Thymus (tissue), 11 donors: ENCODE data around the gene HOXA11. TPM values are rescaled to one million over a fixed set of nuclear protein-coding genes. Genes with fewer than 3 reads are reported as not detected.
A peak's percentile ranks its signal among the peaks of the same experiment; 100 is the strongest.

Experiments used
- DNase-seq, 9 donors: peaks; one replicate each; pipeline ENCODE4 v3.0.0-alpha.2; 2013; ENCODE audit warnings: low spot score in 9 of 9, low read depth in 6 of 9, missing footprints in 1 of 9
- H3K27ac ChIP-seq, 2 donors: one replicate each; pipeline ENCODE4 v1.5.1; 2013; ENCODE audit warnings: control low read depth in 1 of 2, low read depth in 1 of 2, low read length in 1 of 2, mild to moderate bottlenecking in 1 of 2, moderate library complexity in 1 of 2
- H3K27me3 ChIP-seq, 2 donors: one replicate each; pipeline ENCODE4 v1.5.1; 2013; ENCODE audit warnings: low read length in 1 of 2; ENCODE audit not compliant: control insufficient read depth in 2 of 2, insufficient read depth in 1 of 2
- H3K36me3 ChIP-seq, 2 donors: one replicate each; pipeline ENCODE4 v1.5.1; 2013; ENCODE audit warnings: low read length in 1 of 2, mild to moderate bottlenecking in 1 of 2, moderate library complexity in 1 of 2; ENCODE audit not compliant: control insufficient read depth in 2 of 2, insufficient read depth in 2 of 2
- H3K4me1 ChIP-seq, 2 donors: one replicate each; pipeline ENCODE4 v1.5.1; 2013; ENCODE audit warnings: low read length in 2 of 2; ENCODE audit not compliant: control insufficient read depth in 2 of 2, insufficient read depth in 2 of 2
- H3K4me3 ChIP-seq, 2 donors: one replicate each; pipeline ENCODE4 v1.5.1; 2013; ENCODE audit warnings: low read length in 2 of 2, control low read depth in 1 of 2, mild to moderate bottlenecking in 1 of 2
- H3K9me3 ChIP-seq, 2 donors: one replicate each; pipeline ENCODE4 v1.5.1; 2013; ENCODE audit warnings: low read length in 1 of 2, mild to moderate bottlenecking in 1 of 2; ENCODE audit not compliant: control insufficient read depth in 2 of 2, insufficient read depth in 1 of 2
- WGBS: extraction: QIAGEN DNeasy Blood & Tissue Kit; methylation state at CpG from one replicate; pipeline ENCODE4 v1.1.7; 2013; 5-methylcytosine and 5-hydroxymethylcytosine counted together
- polyA plus RNA-seq: library from polyadenylated mRNA; stranded (reverse); fragments of 200-250 nt; gene quantifications from one replicate; pipeline ENCODE4 v1.2.3, GENCODE V29; 2013
- total RNA-seq: library from RNA; stranded (reverse); fragments of 120-200 nt; gene quantifications from one replicate; pipeline ENCODE4 v1.2.4, GENCODE V29; 2013
- donor health status: healthy.

Gene HOXA11
- total and polyA plus RNA-seq, 2 donors, result under 0.01 TPM; not detected in 1

- WGBS, result 39% methylated on average over 9 of the region's 9 CpGs
- Histone ChIP-seq H3K4me3 (no peak overlapping the region), H3K27me3 (peaks cover 77 to 98% of the 10 kb centered on the region in 2 donors), H3K36me3 (no peaks in the 10 kb centered on the region), H3K9me3 (peaks cover 0 to 6% of the 10 kb centered on the region in 2 donors), H3K27ac (no peak overlapping the region), H3K4me1 (peaks cover 9% of the 10 kb centered on the region in 2 donors)
- DNase-seq, result no peak
Measured at GRCh38 chr7:27194686-27195379, 9.8 kb upstream of the HOXA11 start.

- Histone ChIP-seq H3K4me1 (peaks cover under 1 to 7% of the 10 kb centered on the region in 2 donors), H3K9me3 (peaks cover 0 to 11% of the 10 kb centered on the region in 2 donors), H3K4me3 (no peak overlapping the region), H3K27me3 (peaks cover 77 to 100% of the 10 kb centered on the region in 2 donors), H3K36me3 (no peaks in the 10 kb centered on the region), H3K27ac (no peak overlapping the region)
- 31% methylated on average over 2 of the region's 2 CpGs for WGBS
- DNase-seq, result no peak
Measured at GRCh38 chr7:27194002-27194352, 8.9 kb upstream of the HOXA11 start.

- 11% methylated on average over 29 of the region's 29 CpGs for WGBS
- Histone ChIP-seq H3K4me3 (no peak overlapping the region), H3K27ac (no peak overlapping the region), H3K4me1 (peaks cover 0 to 12% of the 10 kb centered on the region in 2 donors), H3K36me3 (no peaks in the 10 kb centered on the region), H3K27me3 (peaks cover 75 to 100% of the 10 kb centered on the region in 2 donors), H3K9me3 (peaks cover 0 to 15% of the 10 kb centered on the region in 2 donors)
- no peak for DNase-seq
Measured at GRCh38 chr7:27193335-27194001, 8.4 kb upstream of the HOXA11 start.

- Histone ChIP-seq H3K4me1 (peaks cover 0 to 19% of the 10 kb centered on the region in 2 donors), H3K9me3 (peaks cover 0 to 15% of the 10 kb centered on the region in 2 donors), H3K36me3 (no peaks in the 10 kb centered on the region), H3K27ac (no peak overlapping the region), H3K4me3 (peak overlapping the region in 1 of 2 donors; percentile 29), H3K27me3 (peaks cover 68 to 100% of the 10 kb centered on the region in 2 donors)
- 2% methylated on average over 78 of the region's 78 CpGs for WGBS
- DNase-seq, result no peak
Measured at GRCh38 chr7:27192546-27193334, 7.7 kb upstream of the HOXA11 start.

- WGBS, result 12% methylated on average over 42 of the region's 42 CpGs
- no peaks in the 10 kb centered on the region for H3K36me3 ChIP-seq
- peak overlapping the region in 1 of 2 donors; percentile 29 for H3K4me3 ChIP-seq
- H3K27me3 ChIP-seq, result peaks cover 70 to 100% of the 10 kb centered on the region in 2 donors
- H3K27ac ChIP-seq, result no peak overlapping the region
- peaks cover 0 to 23% of the 10 kb centered on the region in 2 donors for H3K4me1 ChIP-seq
- DNase-seq, result no peak
- peaks cover 0 to 15% of the 10 kb centered on the region in 2 donors for H3K9me3 ChIP-seq
Measured at GRCh38 chr7:27191833-27192545, 7.0 kb upstream of the HOXA11 start.

- no peak for DNase-seq
- H3K27me3 ChIP-seq, result peaks cover 68 to 100% of the 10 kb centered on the region in 2 donors
- H3K9me3 ChIP-seq, result peaks cover 0 to 15% of the 10 kb centered on the region in 2 donors
- no peaks in the 10 kb centered on the region for H3K36me3 ChIP-seq
- no peak overlapping the region for H3K4me3 ChIP-seq
- H3K4me1 ChIP-seq, result peaks cover 0 to 23% of the 10 kb centered on the region in 2 donors
- H3K27ac ChIP-seq, result no peak overlapping the region
- 28% methylated on average over 15 of the region's 15 CpGs for WGBS
Measured at GRCh38 chr7:27191161-27191731, 6.2 kb upstream of the HOXA11 start.

- no peak for DNase-seq
- H3K27me3 ChIP-seq, result peaks cover 72 to 100% of the 10 kb centered on the region in 2 donors
- 39% methylated on average over 7 of the region's 7 CpGs for WGBS
- no peak overlapping the region for H3K4me3 ChIP-seq
- H3K4me1 ChIP-seq, result peaks cover 7 to 32% of the 10 kb centered on the region in 2 donors
- no peak overlapping the region for H3K27ac ChIP-seq
- no peaks in the 10 kb centered on the region for H3K36me3 ChIP-seq
- peaks cover 0 to 18% of the 10 kb centered on the region in 2 donors for H3K9me3 ChIP-seq
Measured at GRCh38 chr7:27189997-27190748, 5.1 kb upstream of the HOXA11 start.
